Endometrial microvascular endothelial cells (primary cell): ENCODE data around the gene CORO2B. TPM values are rescaled to one million over a fixed set of nuclear protein-coding genes. Genes with fewer than 3 reads are reported as not detected.

Source experiments
- in situ Hi-C: cut with HindIII; loops from 2 replicates; pipeline ENCODE4 v1.10.0; 2017; ENCODE audit warnings: low sequenced_read_pairs, low pct_unique_long_range_greater_than_20kb; ENCODE audit errors: inconsistent ontology term
- total RNA-seq: library from RNA; depleted of rRNA; stranded (reverse); fragments of >200 nt; gene quantifications from one replicate; pipeline ENCODE4 v1.2.3, GENCODE V29; 2015; ENCODE audit errors: inconsistent ontology term

The CORO2B gene
- total RNA-seq, 1 donor from 2014 or later, result 4.0 TPM

DNA sequence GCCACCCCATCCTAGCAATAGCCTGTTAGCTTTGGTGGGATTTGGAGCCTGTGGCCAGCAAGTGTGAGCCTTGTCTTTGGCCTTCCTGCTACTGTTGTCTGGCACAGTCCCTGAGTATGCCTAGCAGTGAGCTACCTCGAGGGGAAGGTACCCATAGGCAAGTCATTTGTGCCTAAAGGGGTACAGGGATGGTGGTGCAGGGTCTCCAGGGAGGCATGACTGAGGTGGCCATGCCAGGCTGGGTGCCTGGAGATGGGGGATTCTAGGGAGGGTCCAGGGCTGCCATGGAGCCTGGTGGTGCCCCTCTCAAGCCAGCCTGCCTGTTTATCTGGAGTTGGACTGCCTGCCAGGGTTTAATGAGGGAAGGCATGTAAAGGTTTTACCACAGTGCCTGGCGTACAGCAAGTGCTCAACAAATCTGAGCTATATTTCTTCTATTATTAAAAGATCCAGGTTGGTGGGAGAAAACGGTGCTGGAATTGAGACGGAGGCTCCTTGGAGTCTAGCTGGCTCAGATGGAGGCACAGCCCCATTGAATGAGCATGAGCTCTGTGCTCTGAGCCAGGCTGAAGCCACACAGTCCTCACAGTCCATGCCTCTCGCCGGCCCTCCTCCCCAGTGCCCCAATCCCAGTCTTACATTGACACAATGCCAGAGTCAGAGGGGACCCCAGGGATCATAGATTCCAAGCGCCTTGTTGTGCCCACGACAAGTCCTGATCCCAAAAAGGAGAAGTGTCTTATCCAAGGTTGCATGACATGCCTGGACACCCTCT, 76.2 kb downstream of the CORO2B start:
- in situ Hi-C loops, result no loop called here

- in situ Hi-C loops, result no loop called here
Measured at GRCh38 chr15:68655686-68656437, 77.1 kb downstream of the CORO2B start.

DNA sequence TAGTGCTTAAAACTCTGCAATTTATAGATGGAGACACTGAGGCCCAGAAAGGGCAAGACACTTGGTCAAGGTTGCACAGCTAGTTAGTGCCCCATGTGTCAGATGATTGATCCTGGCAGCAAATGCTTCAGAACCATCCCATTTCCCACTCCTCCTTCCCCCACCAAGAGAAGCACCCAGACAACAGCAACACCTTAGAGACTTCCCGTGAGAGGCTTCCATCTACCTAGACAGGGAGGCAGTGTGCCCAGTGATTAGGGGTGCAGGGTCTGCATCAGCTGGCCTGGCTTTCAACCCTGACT, 77.6 kb downstream of the CORO2B start:
- in situ Hi-C loops, result no loop called here

GRCh38 chr15:68658151-68658550, 79.4 kb downstream of the CORO2B start:
- in situ Hi-C loops, result no loop called here

DNA sequence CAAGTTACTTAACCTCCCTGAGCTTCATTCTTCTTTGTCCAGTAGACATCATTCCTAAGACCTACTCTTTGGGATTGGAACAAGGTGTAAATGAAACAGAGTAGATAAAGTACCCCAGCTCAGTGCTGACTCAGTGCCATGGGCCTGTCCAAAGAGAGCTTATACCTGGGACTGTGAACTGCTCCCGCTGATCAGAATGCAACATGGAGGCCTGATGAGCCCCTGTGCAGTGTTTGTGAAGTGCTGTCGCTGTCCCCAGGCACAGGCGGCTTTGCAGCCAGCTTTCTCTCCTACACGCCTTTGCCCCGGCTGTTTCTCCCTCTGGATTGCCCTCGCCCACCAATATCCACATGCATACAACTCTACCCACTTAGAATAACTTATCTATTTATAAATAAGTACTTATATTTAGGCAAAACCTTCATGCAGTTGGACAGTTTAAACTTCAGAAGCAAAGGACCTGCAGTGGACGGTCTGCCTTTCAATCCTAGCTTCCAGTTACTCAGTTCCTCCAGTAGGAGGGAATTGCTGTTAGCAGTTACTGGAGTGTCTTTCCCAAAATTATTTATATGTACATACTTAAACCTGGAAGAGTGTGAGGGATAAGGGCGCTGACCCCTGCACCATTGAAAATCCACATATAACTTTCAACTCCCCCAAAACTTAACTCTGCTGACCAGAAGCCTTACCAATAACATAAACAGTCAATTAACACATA, 80.0 kb downstream of the CORO2B start:
- in situ Hi-C loops, result no loop called here

DNA sequence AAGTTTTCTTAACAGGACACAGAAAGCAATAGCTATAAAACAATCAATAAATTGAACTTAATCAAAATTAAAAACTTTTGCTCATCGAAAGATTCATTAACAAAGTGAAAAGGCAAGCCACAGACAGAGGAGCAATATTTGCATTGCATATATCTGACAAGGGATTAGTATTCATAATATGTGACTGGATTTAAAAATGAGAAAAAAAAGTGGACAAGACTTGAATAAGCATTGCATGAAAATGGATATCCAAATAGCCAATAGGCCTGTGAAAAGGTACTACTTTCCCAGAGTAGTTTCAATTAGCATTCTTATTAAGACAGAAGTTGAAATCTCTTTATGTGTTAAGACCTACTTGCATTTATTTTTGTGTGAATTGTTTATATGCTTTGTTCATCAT, 84.7 kb downstream of the CORO2B start:
- in situ Hi-C loops, result no loop called here

- in situ Hi-C loops, result no loop called here
Measured at GRCh38 chr15:68666120-68666811, 87.5 kb downstream of the CORO2B start.

GRCh38 chr15:68666812-68667450, 88.1 kb downstream of the CORO2B start:
- in situ Hi-C loops, result no loop called here

- in situ Hi-C loops, result no loop called here
Measured at GRCh38 chr15:68667800-68668625, 89.2 kb downstream of the CORO2B start.

DNA sequence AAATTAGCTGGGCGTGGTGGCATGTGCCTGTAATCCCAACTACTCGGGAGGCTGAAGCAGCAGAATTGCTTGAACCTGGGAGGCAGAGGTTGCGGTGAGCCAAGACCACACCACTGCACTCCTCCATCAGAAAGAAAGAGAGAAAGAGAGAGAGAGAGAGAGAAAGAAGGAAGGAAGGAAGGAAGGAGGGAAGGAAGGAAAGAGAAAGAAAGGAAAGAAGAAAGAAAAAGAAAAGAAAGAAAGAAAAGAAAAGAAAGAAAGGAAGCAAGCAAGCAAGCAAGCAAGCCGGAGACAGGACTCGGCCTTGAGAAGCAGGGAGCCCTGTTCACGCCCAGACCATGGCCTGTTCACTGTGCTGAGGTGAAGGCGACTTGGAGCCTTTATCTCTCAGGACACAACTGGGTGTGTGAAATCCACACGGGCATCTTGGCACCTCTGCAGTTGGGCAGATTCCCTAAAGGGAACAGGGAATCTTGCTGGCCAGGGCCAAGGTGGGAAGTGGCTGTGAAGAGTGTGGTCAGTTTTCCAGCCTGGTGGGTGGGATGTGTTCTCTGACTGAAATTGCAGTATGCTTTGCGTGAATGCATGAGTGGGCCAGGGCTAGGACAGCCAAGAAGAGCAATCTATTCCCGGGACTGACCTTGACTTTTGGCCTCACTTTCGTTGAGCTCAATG, 90.3 kb downstream of the CORO2B start:
- in situ Hi-C loops, result no loop called here

DNA sequence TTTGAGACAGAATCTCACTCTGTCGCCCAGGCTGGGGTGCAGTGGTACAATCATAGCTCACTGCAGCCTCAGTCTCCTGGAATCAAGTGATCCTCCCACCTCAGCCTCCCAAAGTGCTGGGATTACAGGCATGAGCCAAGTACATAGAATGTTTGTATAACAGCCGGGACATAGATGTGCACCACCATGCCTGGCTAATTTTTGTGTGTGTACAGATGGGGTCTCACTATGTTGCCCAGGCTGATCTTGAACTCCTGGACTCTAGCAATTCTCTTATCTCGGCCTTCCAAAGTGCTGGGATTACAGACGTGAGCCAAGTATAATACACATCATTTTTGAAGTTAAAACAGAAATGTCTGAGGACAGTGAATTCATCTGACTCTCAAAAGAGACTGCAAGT, 93.5 kb downstream of the CORO2B start:
- in situ Hi-C loops, result no loop called here

DNA sequence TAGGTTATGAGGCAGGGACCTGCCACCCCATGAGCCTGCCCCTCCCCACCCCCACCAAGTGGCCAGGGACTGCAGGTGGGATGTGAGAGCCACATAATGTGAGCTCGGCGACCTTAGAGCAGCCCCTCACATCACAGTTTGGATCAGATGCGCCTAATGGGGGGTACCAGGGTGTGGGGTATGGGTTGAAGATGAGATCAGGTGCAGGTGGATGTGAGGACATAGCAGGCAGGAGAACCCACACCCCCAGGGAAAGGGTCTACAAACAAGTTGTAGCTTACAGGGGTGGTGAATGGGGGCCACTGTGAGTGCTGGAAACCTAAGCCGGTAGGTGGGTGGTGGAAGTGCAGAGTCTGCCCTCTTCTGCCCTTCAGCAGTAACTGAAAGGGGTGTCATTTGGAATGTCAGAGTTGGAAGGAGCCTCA, 94.0 kb downstream of the CORO2B start:
- in situ Hi-C loops, result no loop called here

DNA sequence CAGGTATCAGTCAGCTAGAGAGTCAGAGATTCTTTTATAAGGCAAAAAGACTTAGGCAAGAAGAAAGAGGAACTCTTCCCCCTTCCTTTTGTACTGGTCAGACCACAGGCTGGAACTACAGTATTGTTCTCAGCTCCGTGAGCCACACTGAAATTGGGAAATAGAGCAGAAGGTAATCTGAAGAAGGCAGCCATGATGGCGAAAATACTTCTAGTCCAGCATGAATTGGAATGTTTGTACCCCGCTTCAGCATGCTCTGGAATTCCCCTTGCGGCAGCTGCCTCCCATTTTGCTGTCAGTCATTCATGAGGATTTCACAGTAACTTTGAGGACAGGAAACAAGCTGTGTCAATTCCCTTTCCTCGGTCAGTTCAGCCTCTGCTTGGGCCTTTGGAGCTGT, 96.2 kb downstream of the CORO2B start:
- in situ Hi-C loops, result no loop called here

- in situ Hi-C loops, result no loop called here
Measured at GRCh38 chr15:68676011-68676605, 97.3 kb downstream of the CORO2B start.

DNA sequence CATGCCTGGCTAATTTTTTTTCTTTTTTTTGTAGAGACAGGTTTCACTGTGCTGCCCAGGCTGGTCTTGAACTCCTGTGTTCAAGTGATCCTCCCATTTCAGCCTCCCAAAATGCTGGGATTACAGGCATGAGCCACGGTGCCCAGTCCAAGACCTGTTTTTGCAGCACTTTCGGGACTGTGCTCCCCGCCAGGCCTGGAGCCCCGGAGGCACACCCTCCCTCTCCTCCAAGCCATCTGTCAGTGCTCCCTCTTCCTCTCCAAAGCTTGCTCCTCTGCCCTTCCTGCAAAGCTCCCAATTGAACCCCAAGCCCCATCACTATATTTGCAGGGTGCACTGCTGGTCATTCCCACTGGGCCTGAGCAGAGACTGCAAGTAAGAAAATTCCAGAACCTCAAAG, 98.1 kb downstream of the CORO2B start:
- in situ Hi-C loops, result no loop called here

- in situ Hi-C loops, result no loop called here
Measured at GRCh38 chr15:68677996-68678395, 99.2 kb downstream of the CORO2B start.

GRCh38 chr15:68678746-68679145, 100.0 kb downstream of the CORO2B start:
- in situ Hi-C loops, result no loop called here
